Neutrophil (primary cell): ENCODE results near the gene ATP11A.

Source experiments
- H3K27ac ChIP-seq: fragments of 200-600 bp; sonication (generic); 2 replicates; pipeline ENCODE4 v1.5.1; 2016; ENCODE audit warnings: mild to moderate bottlenecking, moderate library complexity
- H3K27me3 ChIP-seq: fragments of 200-600 bp; sonication (generic); 2 replicates; pipeline ENCODE4 v1.6.0; 2016; ENCODE audit warnings: mild to moderate bottlenecking
- H3K36me3 ChIP-seq: fragments of 200-600 bp; sonication (generic); 2 replicates; pipeline ENCODE4 v1.5.1; 2017
- H3K4me1 ChIP-seq, 2 experiments: fragments of 200-600 bp in 1 of 2; sonication (generic) in 1 of 2; 1 replicate in 1 of 2; 2 replicates in 1 of 2; pipeline versions ENCODE4 v1.5.1 to v1.6.1; 2013 to 2016; ENCODE audit warnings: low read depth in 1 of 2, low read length in 1 of 2, mild to moderate bottlenecking in 1 of 2, moderate library complexity in 1 of 2; ENCODE audit not compliant: control insufficient read depth in 1 of 2, insufficient read depth in 1 of 2
- H3K4me3 ChIP-seq, 2 experiments: fragments of 200-600 bp in 1 of 2; sonication (generic) in 1 of 2; 1 replicate in 1 of 2; 2 replicates in 1 of 2; pipeline ENCODE4 v1.5.1; 2013 to 2016; ENCODE audit warnings: low read depth in 1 of 2, low read length in 1 of 2, mild to moderate bottlenecking in 1 of 2, moderate library complexity in 1 of 2
- H3K9me3 ChIP-seq: fragments of 200-600 bp; sonication (generic); 2 replicates; pipeline ENCODE4 v1.5.1; 2016
- CTCF ChIP-seq: fragments of 200-600 bp; sonication (generic); IDR thresholded peaks from 2 replicates; pipeline ENCODE4 v1.5.1; 2016; ENCODE audit warnings: antibody characterized with exemption

The ATP11A gene

GRCh38 chr13:112931028-112931934, 241.4 kb downstream of the ATP11A start:
- no peak overlapping the region for H3K27ac ChIP-seq
- no peaks in the 10 kb centered on the region for H3K36me3 ChIP-seq
- H3K4me1 ChIP-seq = peaks cover 0 to 4% of the 10 kb centered on the region in 2 experiments
- no peak for TF ChIP-seq CTCF
- H3K9me3 ChIP-seq = no peaks in the 10 kb centered on the region
- H3K27me3 ChIP-seq = peaks cover 51% of the 10 kb centered on the region
- no peak overlapping the region for H3K4me3 ChIP-seq

GRCh38 chr13:112932971-112933370, 243.1 kb downstream of the ATP11A start:
- peaks cover 37% of the 10 kb centered on the region for H3K27me3 ChIP-seq
- no peak for TF ChIP-seq CTCF
- no peaks in the 10 kb centered on the region for H3K9me3 ChIP-seq
- no peak overlapping the region for H3K27ac ChIP-seq
- H3K36me3 ChIP-seq = no peaks in the 10 kb centered on the region
- peaks cover 0 to 4% of the 10 kb centered on the region in 2 experiments for H3K4me1 ChIP-seq
- H3K4me3 ChIP-seq = no peak overlapping the region

- no peak overlapping the region for H3K27ac ChIP-seq
- H3K4me3 ChIP-seq = no peak overlapping the region
- H3K27me3 ChIP-seq = peaks cover 30% of the 10 kb centered on the region
- TF ChIP-seq CTCF = no peak
- no peaks in the 10 kb centered on the region for H3K9me3 ChIP-seq
- H3K36me3 ChIP-seq = no peaks in the 10 kb centered on the region
- H3K4me1 ChIP-seq = peaks cover 0 to 4% of the 10 kb centered on the region in 2 experiments
Measured at GRCh38 chr13:112933649-112934048, 243.8 kb downstream of the ATP11A start.

- Histone ChIP-seq H3K27ac (no peak overlapping the region), H3K36me3 (no peaks in the 10 kb centered on the region), H3K9me3 (no peaks in the 10 kb centered on the region), H3K4me1 (peaks cover 0 to 4% of the 10 kb centered on the region in 2 experiments), H3K27me3 (peaks cover 30% of the 10 kb centered on the region), H3K4me3 (no peak overlapping the region)
- TF ChIP-seq CTCF = no peak
Measured at GRCh38 chr13:112934078-112934477, 244.2 kb downstream of the ATP11A start.
